ENCODE data around the gene CDK17.

Gene CDK17

GRCh38 chr12:96295532-96296160, 104.6 kb downstream of the CDK17 start:
- no peak for DNase-seq (ENCODE audit: low read depth)
- TF ChIP-seq CTCF (IDR thresholded peaks at IDR 0.05; ENCODE audit: control insufficient read depth, extremely low read depth, insufficient read depth) = no peak
- H3K4me3 ChIP-seq (ENCODE audit: low read depth, low read length) = no peak overlapping the region

- no peak for DNase-seq (ENCODE audit: low read depth)
- H3K4me3 ChIP-seq (ENCODE audit: low read depth, low read length) = no peak overlapping the region
- no peak for TF ChIP-seq CTCF (IDR thresholded peaks at IDR 0.05; ENCODE audit: control insufficient read depth, extremely low read depth, insufficient read depth)
Observed at GRCh38 chr12:96294831-96295230, 105.4 kb downstream of the CDK17 start.

GRCh38 chr12:96293093-96293492, 107.1 kb downstream of the CDK17 start:
- no peak overlapping the region for H3K4me3 ChIP-seq (ENCODE audit: low read depth, low read length)
- no peak for TF ChIP-seq CTCF (IDR thresholded peaks at IDR 0.05; ENCODE audit: control insufficient read depth, extremely low read depth, insufficient read depth)
- no peak for DNase-seq (ENCODE audit: low read depth)

GRCh38 chr12:96289067-96289466, 111.2 kb downstream of the CDK17 start:
- H3K4me3 ChIP-seq (ENCODE audit: low read depth, low read length) = no peak overlapping the region
- TF ChIP-seq CTCF (IDR thresholded peaks at IDR 0.05; ENCODE audit: control insufficient read depth, extremely low read depth, insufficient read depth) = no peak
- DNase-seq (ENCODE audit: low read depth) = no peak

GRCh38 chr12:96285158-96285557, 115.1 kb downstream of the CDK17 start:
- H3K4me3 ChIP-seq (ENCODE audit: low read depth, low read length) = no peak overlapping the region
- no peak for DNase-seq (ENCODE audit: low read depth)
- no peak for TF ChIP-seq CTCF (IDR thresholded peaks at IDR 0.05; ENCODE audit: control insufficient read depth, extremely low read depth, insufficient read depth)

GRCh38 chr12:96274331-96274730, 125.9 kb downstream of the CDK17 start:
- no peak for TF ChIP-seq CTCF (IDR thresholded peaks at IDR 0.05; ENCODE audit: control insufficient read depth, extremely low read depth, insufficient read depth)
- DNase-seq (ENCODE audit: low read depth) = no peak
- no peak overlapping the region for H3K4me3 ChIP-seq (ENCODE audit: low read depth, low read length)

Data from LNCaP clone FGC (cell line).